SKM-1 (cell line): ENCODE measurements around the gene MINDY4.

Experiments used
- DNase-seq: peaks from one replicate; lab custom pipeline; 2025; ENCODE audit not compliant: unreplicated experiment; lab: John Stamatoyannopoulos, UW

Gene MINDY4

DNA sequence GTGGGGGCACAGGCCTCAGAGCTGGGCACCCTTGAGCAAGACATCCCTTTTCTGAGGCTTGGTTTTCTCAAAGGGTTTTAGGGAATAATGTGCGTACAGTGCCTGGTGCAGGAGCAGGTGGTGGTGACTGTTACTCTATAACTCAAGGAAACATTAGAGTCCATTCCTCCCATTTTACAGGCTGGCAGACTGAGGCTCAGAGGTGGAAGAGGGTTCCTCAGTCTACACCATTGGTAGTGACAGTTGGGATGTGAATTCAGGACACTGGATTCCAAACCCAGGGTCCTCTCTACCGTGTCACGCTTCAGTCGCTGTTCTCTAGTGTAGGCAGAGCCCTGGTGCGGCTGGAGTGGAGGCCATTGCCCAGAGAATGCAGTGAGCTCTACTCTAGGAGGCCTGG lies 100.4 kb downstream of the MINDY4 start:
- DNase-seq: no peak

DNA sequence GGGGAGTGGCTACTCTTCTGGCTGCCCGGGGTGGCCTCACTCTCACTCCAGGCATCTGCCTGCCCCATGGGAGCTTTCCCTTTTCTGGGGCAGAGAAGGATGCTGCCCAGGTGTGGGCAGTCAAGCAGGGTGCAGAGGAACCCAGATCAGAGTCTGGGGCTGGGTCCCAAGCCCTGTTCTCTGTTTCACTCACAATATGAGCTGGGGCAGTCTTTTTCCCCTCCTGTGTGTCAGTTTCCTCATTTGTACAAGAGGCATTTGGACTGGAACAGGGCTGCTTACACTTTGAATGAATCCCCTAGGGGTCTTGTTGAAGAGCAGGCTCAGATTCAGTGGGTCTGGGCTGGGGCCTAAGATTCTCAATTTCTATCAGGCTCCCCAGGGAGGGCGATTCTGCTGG lies 102.0 kb downstream of the MINDY4 start:
- DNase-seq: no peak

DNA sequence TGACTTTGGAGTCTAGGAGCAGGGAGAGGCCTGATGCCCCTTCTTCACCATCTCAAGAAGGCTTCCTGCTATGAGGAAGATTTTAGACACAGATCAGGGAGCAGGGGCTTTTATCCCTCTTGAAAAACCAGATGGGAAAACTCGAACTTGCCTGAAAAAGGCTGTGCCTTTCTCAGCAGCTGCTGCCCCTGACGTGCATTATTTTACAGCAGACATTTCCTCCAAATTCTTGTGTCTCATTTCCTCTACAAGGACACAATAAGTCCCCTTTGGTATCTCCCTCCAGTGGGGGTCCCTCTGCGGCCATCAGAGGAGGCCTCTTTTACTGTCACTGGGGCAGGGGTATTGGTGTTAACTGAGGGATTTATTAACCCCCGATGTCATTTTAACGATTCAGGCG lies 102.4 kb downstream of the MINDY4 start:
- DNase-seq: no peak

DNA sequence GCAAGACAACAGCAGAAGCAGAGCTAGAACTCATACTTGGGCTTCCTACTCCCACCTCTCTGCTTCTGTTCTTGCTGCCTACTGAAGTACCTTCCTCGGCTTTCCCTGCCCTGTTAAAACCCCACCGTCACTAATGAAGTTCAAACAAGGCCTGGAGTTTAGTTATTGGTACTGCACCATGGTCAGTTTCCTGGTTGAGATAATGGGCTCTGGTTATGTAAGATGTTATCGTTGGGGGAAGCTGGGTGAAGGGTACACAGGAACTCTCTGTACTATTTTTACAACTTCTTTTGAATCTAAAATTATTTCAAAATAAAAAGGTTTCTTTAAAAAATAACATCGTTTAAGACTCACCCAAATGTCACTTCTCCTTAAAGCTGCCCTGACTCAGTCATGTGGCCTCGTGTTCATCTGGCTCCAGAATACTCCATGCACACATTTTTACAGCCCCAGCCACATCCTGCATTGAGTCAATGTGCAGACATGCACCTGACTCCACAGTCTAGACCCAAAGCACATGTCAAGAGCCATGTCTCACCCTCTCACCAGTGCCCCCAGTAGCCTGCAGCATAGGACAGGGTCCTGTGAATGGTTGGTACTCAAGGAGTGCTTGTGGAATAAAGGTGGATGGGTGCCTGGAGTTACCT lies 103.6 kb downstream of the MINDY4 start:
- DNase-seq: no peak

DNA sequence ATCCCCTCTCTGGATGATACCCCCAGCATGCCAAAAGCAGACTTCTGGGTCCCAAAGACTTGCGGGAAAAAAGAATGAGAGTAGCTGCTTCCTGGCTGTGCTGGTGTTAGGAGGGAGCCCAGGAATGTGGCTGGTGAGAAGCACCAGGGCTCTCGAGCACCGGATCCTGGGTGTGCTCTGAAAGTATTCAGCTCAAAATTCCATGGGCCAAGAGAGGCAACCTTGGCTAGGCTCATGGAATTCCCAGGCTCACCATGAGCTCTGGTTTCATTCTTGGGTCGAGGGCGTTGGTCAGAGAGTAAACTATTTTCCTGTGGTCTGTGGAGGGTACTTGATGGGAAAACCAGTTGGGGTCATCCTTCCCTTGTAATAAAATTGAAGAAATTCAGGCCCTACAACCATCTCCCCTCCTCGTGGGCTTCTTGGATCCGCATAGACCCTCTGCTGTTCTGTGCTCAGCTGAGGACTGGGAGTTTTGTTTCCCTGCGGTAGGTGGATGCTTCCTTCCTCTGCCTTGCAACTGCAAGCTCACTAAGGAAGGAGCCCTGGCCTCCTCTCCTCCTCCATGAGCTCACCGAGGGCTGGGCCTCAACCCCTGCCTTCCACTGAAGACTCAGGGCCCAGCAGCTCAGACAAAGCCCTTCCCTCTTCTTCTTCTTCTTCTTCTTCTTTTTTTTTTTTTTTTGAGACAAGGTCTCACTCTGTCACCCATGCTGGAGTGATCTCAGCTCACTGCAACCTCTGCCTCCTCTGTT lies 106.0 kb downstream of the MINDY4 start:
- DNase-seq: no peak

DNA sequence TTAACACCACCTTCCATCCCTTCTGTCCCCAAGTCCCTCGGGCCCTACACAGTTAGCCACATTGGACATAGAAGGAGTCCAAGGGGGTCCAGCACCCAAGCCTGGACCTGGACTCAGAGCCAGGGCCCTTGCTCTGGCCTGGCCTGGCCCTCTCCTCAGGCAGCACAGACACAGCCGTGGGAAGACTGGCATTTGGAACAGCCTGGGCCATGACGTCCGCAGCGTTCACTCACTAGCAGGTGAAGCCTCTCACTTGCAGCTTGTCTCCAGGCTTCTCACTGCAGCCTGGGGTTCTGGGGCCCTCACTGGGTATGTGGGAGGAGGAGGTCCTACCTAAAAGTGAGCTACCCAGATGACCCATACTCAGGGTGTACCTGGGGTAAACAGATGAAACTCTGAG lies 106.8 kb downstream of the MINDY4 start:
- DNase-seq: no peak

DNA sequence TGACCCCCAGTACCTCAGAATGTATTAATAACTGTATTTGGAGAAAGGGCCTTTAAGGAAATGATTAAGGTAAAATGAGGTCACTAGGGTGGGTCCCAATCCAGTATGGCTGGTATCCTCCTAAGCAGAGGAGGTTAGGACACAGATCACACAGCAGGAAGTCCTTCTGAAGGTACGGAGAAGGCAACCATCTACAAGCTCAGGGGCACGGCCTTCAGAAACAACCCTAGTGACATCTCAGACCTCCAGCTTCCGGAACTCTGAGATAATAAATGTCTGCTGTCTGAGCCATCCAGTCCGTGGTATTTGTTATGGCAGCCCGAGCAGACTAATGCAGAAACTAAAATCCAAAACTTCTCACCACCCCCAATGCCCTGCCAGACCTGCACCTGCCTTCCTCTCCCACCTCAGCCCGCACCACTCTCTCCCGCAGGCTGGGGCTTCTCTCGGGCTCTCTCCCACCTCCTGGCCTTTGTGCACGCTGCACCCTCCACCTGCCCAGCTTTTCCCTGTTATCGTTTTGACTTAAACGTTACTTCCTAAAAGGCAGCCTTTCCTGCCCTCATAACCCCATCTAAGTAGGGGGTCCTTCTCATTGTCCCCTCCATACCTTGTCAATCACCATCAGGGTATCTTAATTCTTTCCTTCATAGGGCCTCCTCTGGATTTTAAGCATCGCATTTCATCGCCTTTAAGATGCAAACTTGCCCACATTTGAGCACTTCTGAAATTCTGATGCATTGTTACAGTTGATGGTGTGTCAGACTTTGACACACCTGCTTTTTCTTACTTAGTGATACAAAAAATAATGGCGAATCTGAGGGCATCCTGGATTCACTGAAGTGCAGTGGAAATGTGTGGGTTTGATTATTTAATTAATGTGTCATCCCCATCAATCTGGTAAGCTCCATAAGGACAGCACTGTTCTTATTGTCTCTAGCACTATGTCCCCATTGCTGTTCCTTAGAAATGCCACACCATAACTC lies 108.2 kb downstream of the MINDY4 start:
- no peak for DNase-seq

DNA sequence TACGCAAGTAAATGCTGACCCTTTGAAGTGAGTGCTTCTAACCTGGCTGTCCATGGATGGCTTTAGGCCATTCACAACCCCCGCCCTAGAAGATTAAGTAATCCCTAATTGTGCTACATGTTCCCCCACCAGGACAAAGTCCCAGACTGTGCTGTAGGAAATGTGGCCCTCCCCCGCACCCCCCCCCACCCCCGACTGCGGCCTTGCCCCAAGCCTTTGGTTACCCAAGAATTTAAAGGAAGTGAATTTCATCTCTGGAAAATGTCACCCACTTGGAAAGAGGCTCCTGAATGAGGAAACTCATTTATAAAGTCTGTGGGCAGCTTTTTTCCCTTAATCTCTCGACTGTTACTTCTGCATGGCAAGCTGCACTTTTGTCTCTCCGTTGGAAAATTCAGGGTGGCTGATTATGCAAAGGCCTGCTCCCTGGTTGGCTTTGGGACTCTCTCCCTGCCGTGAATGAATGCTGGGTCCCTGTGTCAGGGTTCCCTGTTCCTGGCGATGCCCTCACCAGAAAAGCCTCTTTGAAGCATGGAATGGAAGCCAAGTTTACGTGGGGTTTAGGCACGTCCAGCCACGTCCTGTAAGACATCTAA lies 109.0 kb downstream of the MINDY4 start:
- peak; percentile 50 for DNase-seq

DNA sequence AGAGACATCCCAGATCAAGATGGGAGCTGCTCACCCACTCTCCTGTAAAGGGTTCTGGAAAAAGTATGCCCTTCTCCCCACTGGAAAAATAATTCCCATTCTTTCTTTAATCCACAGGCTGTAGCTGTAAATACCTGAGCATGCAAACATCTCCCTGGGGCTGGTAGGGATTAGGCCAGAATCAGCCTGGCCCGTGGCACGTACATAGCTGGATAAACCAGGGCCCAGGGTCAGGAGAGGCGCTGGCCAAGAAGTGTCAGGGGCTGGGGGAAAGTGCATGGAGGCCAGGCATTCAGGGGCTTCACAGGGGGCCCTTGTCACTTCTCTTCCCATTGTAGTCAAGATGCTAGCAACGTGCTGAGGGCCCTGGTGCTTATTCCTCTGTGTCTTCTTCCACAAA lies 109.7 kb downstream of the MINDY4 start:
- no peak for DNase-seq

DNA sequence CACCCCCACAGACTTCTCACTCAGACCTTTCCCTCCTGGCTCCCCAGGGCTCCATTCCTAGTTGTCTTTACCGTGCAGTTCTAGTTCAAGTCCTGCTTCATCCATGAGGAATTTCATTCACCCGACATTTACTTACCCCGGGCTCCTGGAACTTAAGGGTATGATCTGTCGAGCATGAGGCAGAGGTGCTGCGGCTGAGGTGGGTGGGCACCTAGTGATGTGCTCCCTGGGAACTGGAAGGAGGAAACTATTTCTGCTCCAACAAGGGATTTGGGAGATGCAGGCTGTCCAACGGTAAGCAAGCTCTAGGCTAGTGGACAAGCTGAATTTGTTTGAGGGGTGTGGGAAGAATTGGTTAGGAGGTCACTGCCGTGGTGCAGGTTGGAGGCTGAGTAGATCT lies 110.2 kb downstream of the MINDY4 start:
- no peak for DNase-seq

DNA sequence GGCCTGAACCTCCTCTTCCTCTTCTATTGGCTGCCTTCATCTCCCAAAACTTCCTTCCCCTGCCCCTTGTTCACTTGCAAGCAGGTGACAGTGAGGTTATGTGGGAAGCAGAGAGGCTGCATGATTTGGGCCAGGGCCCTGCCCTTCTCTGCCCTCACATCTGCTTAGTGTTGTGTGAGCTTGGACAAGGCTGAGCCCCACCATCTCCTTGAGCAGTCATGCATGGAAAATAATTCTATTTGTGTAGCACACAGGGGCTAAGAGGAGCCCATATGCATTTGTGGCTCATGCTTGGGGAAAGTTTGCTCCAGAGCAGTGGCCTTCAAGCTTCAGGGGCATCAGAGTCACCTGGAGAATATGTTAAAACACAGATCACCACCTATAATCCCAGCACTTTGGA lies 113.7 kb downstream of the MINDY4 start:
- DNase-seq: no peak

DNA sequence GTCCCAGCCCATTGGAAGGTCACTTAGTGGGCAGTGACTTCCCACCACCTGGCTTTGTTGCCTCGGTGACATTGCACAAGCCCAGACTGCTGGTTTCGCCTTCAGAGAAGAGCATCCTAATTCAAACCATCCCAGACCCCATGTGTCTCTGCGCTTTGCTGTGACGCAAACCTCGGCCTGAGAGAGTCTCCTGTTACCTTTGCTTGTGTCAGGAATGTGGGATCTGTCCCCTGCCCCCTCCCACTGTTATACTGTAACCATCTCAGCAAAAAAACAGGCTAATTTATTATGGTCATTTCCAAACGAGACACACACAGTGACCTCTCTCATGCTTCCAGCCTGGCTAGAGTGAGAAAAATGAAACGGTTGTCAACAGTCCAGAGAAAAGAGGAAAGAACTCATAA lies 115.4 kb downstream of the MINDY4 start:
- DNase-seq: no peak

DNA sequence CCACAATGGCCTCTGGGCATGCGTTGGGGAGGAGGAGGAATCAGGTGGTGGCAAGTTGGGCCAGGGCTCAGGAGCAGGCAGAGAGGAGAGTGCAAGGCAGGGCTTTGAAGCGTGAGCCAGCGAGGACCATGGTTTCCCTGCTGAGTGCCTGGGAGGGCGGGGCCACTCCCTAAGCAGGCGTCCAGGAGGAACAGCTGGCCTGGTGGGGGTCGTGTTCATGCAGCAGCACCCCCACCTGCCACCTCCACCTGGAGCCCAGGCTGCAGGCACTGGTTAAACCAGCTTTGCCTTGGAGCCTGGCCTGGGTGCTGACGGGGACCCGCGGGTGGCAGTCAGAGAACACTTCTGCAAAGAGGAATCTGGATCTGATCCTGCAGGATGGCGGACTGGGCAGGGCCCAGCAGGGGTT lies 116.3 kb downstream of the MINDY4 start:
- no peak for DNase-seq

DNA sequence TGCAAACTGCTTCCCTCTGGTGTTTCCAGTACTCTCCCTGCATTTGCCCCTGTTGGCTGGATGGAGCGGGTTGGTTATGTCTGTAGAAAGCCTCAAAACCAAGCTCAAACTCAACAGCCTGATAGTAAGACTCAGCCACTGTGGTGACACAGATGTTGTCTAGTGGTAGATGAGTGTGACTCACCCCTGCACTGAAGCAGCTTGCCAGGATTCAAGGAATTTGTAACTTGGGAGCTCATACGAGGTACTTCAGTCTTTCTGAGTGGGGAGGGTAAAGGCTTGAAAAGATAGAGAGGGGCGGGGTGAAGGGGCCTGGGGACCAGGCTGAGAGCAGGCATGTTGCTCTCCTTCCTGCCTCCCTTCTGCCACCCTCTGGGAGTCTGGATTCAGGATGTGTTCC lies 117.5 kb downstream of the MINDY4 start:
- no peak for DNase-seq

DNA sequence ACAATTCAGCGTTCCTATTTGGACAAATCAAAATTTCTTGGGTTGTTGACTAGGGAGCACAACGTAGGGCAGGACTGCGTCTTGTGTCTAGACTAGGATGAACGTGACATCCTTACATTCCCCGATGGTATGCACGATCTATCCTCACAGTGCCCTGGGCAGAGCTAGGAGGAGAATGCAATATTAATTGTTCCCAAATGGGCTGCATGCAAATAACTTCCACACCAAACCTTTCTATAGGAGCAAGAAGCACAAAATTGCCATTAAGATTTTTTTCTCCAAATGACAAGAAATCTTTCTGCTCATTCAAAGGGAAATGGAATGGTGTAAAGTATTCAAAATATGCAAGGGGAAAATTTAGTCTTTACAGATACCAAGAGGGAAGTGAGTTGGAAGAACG lies 119.0 kb downstream of the MINDY4 start:
- no peak for DNase-seq

DNA sequence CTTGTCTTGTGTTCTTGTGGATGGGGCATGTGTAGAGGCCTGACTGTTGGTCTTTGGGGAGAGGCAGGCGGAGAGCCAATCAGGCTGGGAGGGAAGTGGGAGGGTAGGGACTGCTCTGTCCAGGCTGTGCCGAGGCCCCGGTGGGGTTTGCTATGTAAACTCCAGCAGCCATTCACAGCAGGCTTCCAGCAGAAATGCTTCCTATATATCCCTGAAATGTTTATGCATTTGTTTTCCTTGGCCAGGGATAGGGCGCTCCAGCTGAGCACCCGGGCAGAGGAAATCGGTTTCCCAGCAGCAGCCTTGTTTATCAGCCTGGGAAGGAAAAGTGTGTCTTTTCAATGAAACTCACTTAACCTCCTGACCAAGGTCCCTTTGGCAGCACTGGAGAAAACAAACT lies 122.1 kb downstream of the MINDY4 start:
- no peak for DNase-seq

DNA sequence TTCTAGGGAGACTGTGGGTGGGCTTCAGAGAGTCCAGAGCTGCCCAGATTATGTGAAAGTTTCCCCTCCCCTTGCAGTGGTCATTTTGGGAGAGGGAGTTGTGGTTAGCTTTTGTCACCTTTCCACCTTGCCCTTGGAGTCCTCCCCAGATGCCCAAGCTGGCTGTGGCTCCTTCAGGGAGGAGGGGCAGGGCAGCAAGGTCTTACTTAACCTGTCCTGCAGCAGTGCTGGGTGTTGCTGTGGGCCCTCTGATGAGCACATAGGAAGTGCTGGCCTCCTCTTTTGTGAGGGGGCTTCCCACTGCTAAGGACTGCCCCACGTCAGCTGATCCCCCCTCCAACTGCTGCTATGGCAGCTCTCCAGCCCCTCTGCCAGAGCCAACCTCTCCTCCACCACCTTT lies 122.8 kb downstream of the MINDY4 start:
- no peak for DNase-seq

DNA sequence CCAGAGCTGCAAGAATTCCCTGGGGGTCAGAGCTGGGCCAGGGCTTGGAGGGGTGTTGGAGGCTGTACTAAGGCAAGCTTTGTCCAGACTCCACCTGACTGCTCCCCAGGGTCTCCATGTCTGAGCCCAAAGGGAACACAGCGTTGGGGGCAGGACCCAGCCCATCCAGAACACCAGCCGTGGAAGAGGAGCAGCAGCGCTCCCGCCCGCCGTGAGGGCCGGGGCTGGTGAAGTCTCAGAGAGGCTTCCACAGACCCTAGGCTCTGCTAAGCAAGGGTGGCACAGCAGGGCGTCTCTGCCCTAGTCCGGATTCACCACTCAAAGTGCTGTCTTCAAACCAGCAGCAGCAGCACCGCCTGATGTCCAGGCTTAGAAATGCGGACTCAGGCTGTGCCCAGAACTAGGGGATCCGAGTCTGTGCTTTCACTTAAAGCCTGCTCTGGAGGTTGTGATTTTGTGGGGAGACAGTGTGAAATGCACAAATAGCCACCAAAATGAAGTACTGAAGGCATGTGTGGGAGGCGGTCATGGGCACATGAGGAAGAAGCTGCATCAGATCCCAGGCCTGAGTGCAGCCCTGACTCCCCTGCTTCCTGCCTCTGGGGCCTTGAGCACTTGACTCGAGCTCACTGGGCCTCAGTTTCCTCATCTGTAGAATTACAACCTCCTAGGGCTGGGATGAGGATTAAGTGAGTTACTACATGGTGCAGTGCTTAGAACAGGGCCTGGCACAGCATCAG lies 123.8 kb downstream of the MINDY4 start:
- DNase-seq: no peak

DNA sequence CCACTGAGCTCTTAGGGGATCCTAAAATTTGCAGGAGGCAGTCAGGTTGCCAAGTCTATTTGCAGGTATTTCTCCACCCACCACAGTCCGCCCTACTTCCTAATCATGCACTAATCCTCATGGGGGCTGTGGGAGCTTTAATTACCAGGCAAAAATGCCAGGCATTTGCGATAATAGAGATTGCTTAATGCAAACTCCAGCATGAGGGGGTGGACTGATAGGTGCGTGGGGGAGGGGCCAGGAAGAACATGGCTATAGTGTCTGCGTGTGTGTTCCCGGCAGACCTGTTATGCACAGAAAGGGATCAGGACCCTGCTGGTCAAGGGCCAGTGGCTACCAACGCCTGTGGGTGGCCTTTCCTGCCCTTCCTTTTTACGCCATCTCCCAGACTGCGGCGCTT lies 124.8 kb downstream of the MINDY4 start:
- no peak for DNase-seq

DNA sequence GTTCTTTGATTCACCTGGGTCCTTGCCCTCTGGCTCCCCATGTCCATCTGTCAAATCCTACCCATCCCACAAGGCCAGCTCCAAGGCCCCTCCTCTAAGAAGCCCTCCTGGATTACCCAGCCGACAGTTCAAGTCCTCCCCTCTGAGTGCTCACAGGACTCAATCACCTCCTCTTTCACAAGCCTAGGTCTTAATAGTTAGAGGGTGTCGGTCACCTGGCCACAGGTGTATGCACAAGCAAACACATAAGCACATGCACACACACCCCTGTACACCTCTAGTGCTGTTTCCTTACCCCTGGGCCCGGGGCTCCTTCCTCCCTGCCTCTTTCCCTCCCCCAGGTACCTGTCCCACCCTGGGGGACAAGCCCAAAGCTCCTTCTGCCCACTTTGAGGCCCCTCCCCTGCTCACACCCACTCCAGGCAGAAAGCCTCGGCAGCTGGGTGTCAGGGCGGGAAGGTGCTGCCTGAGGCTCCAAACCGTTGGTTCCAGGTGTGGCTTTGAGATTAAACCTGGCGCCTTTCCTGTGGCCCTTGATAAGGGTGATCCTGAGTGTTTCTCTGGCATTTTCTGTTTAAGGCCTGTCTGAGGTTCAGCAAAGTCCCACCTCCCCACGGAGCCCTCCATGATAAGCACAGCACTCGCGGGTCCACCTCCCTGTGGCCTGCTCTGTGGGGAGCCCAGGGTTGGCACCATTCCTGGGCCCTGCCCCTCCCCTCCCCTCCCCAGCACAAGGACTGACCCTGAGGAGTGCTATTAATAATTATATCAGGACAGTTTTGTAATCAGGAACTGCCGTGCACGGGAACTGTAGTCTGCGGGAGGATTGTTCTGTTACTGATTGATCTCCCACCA lies 125.8 kb downstream of the MINDY4 start:
- no peak for DNase-seq
